ENCODE data around the gene AIG1.

The AIG1 gene

DNA sequence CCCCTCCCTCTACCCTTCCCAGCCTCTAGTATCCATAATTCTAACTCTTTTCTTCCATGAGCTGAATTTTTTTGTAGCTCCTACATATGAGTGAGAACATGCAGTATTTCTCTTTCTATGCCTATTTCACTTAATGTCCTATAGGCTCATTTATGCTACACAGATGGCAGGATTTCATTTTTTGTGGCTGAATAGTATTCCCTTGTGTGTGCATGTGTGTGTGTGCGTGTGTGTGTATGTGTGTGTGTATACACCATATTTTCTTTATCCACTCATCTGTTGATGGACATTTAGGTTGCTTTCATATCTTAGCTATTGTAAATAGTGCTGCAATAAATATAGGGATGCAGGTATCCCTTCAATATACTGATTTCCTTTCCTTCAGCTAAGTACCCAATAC lies 288.8 kb downstream of the AIG1 start:
- no peak for DNase-seq (ENCODE audit: low read depth in 2 of 3, low spot score in 2 of 3)

DNA sequence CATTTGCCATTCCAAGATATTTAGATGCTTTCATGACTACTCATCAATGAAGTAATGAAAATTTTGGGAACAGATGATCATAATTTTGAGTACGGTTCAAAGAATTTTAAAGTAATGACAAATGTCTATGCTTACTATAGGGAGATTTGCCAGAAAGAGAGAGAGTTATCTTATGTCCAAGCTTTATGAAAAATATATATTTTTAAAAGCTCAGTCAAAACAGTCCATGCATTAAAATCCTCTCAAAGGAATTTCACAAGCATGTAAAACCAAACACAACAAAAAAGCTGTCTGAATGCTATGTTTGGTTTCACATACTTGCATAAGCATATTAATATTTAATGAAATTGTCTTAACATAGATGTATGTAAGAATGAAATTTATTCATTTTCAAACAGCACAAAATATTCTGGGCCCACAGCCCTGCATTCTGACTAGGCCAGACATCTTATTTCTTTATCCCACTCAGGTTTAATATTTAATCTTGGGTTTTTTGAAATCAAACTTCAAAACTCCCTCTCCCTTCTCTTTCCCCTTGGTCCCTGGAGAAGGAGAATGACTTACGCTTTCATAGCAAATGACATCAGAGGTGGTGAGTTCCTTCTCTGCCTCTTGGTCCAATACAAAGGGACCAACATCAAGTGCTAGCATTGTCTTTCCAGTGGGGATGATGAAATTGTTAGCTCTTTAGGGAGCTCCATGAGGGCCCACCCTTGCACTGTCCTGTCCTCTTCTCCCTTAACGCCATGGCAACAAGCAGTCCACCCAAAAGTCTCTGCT lies 295.6 kb downstream of the AIG1 start:
- no peak for DNase-seq (ENCODE audit: low read depth in 2 of 3, low spot score in 2 of 3)

DNA sequence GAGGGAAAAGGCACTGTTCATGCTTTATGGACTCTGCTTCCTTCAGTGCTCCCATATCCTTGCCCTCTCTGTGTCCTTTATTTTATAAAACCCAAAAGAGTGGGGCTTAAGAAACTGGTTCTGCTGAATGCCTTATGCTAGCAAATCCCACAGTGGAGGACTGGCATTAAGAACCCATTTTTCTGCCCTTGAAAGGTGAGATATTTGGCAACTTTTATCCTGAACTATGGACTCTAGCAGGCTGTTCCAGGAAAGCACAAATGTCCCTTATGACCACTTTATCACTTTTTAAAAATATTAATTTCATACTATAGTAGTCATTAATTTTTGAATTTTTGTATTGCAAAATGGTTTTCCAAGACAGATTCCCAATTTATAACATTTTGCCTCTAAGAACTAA lies 296.5 kb downstream of the AIG1 start:
- DNase-seq (ENCODE audit: low read depth in 2 of 3, low spot score in 2 of 3), result no peak

DNA sequence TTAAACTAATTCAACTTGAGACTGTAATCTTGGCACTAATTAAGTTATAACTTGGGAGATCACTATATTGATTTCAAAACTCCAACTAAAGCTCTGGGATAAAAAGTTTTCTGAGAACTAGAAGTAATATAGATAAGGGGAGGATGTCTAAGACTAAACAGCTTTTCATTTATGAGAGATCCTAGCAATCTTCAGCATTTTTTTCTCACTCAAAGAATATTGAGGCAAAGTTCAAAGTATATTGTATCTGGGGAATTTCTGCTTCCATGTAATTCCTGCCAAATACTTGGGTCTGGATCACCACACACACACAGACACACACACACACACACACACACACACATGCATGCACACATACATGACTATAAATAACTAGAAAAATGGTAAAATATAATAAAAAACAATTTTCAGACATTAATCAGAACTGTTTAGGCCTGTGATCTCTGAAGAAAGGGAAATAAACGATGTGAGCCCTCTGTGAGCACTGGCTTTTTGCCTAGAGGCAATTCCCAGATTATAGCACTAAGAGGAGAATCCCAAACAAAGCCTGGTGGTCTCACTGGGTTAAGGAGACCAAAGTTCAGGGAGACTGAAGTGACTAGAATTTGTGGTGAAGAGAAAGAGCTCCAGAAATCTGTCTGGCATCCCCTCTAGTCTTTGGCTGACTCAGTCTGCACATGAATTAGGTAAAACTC lies 297.0 kb downstream of the AIG1 start:
- no peak for DNase-seq (ENCODE audit: low read depth in 2 of 3, low spot score in 2 of 3)

DNA sequence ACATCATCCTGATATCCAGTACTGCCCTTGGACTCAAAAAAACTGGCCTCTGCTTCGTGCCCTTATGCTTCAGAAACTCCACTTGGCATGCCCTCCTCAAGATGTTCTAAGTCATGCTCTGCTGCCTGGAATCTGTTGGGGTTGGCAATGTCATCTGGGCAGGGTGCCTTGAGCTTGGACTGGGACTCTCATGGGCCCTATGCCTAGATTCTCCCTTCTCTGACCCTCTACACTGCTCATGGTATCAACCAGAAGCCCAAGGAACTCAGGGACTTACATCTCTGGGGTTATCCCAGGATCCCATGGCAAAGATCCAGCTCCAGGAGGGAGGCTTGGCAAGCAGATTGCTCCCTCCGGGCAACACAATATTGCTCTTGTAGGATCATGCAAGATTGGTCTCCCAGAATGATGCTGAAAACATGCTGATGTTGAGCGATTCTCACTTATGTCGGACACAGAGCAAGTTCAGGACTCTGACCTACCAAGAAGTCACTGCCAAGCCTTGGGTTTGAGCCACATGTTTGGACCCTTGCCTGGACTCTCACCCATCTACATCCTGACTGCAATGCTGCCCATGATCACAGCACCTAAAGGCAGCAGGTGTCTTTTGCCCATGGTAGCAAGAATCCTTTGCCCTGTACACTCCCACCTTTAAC lies 301.0 kb downstream of the AIG1 start:
- DNase-seq (ENCODE audit: low read depth in 2 of 3, low spot score in 2 of 3), result no peak

DNA sequence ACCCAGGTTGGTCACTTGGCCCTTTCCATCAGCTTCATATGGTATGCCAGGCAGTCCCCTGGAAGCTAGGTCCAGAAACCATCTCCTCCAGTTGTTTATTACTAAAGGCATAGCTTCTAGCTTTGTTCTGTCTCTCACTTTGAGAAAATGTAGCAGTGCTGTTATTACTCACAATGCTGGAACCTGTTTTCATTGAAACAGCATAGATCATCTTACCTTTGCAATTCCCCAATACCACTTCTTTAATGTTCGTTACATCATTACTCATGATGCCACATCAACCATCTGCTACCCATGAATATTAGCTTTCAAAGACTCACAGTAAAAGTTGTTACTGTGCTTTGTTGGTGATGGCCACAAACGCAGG lies 301.5 kb downstream of the AIG1 start:
- DNase-seq (ENCODE audit: low read depth in 2 of 3, low spot score in 2 of 3), result no peak

DNA sequence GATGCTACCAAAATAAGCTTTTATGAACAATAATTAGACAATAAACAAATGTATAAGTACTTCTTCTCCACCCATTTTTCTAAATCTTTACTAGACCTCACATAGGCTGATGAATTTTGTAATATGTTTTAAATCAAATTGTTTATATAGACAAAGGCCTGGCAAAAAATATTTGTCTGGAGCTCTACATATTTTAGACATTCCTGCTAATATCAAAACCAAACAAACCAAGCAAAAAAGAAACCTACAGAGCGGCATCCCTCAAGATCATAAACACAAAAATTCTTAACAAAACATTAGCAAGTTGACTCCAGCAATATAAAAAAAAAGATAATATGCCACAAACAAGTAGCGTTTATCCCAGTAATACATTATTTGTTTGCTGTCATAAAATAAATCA lies 302.6 kb downstream of the AIG1 start:
- no peak for DNase-seq (ENCODE audit: low read depth in 2 of 3, low spot score in 2 of 3)

DNA sequence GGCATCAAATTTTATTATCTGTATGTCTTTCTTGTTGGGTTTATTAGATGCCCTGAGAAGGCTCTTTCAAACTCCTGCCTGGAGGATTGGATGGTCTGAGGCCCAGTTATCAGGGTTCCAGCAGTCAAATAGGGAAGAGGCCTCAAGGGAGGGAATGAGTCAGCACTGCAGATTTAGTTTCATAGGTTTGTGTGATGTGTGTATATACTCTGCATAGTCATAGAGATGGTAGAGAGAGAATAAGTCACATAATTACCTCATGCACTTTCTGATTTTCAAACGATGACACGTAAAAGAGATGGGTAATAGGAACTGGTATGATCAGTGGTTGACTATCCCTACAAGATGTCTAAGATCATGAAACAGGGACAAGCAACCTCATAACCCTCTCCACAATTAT lies 307.7 kb downstream of the AIG1 start:
- no peak for DNase-seq (ENCODE audit: low read depth in 2 of 3, low spot score in 2 of 3)

DNA sequence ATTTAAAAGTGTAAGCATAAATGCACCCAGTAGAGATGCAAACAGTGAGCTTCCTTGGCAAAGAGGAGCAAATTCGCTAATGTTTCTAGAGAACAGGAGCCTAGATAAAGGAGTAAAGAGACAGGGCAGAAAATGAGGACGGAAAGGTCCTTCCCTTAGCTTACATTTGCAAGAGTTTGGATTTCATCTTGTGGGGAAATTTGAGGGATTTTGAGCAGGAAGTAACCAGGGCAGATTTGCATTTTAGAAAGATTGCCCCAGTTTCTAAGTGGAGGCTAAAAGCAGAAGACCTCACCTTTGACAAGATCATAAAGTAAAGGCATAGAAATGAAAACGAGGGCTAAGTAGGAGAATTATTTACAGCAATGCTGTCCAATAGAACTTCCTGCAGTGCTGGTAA lies 309.3 kb downstream of the AIG1 start:
- no peak for DNase-seq (ENCODE audit: low read depth in 2 of 3, low spot score in 2 of 3)

DNA sequence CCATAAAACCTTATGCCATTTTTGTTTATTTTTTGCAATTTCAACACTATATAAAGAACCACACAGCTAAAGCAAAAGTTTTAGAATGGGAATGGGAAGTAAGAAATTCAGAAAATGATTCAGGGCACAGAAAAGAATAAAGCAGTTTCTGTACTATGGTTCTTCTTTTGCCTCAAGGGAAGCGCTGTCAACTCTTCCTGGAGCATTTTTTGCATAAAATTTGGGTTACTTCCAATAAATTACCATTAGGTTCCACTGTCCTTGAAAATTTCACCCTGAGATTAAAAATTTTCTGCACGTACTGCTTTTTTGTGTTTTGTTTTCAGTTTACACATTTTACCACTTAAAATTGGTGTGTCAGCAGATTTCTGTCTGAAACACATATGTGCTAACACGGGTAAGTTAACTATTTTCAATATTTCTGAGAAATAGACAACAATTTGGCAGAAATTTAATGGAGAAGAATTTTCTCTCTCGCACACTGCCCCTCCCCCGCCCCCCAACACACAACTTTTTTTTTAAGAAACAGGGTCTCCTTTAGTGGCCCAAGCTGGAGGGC lies 310.2 kb downstream of the AIG1 start:
- DNase-seq (ENCODE audit: low read depth in 2 of 3, low spot score in 2 of 3), result no peak

DNA sequence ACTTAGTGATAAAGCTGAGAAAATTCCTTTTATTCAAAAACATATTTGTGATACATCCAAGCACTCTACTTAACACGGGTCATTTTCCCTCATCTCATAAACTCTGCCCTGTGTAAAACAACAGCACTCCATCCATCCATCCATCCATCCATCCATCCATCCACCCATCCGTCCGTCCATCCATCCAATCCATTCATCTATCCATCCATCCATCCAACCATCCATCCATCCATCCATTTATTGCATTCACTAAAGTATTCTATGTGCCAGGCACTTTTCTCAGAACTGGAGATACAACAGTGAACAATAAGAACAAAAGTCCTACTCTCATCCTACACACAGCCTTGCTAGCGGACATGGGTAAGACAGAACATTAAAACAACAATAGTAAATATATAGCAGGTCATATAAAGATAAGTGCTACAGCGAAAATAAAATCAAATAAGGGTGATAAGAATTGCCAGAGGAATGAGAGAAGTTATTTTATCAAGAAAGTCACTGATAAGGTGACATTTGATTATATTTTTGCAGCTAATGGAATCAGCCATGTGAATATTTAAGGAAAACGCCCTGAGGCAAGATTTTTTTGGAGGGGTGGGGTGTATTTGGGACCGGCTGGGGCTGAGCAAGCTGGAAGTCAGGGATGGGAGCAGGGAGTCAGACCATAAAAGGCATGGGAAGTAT lies 311.7 kb downstream of the AIG1 start:
- DNase-seq (ENCODE audit: low read depth in 2 of 3, low spot score in 2 of 3), result no peak

DNA sequence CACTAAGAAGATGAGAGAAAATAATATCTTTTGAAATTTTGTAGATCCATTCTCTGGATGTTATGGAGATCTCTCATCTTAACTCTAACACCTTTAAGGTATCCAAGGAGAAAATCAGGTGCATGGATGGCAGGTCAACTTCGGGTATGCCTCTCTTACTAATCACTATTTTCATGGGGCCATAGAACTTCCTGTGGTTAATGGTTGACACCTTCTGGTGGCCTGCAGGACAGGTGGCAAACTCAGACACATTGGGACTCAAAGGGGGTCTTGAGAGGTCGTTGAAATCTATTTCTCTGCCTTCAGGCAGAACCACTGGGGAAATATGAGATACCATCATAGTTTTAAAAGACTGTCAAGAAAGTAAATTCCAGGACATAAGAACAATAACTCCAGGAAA lies 313.3 kb downstream of the AIG1 start:
- no peak for DNase-seq (ENCODE audit: low read depth in 2 of 3, low spot score in 2 of 3)

DNA sequence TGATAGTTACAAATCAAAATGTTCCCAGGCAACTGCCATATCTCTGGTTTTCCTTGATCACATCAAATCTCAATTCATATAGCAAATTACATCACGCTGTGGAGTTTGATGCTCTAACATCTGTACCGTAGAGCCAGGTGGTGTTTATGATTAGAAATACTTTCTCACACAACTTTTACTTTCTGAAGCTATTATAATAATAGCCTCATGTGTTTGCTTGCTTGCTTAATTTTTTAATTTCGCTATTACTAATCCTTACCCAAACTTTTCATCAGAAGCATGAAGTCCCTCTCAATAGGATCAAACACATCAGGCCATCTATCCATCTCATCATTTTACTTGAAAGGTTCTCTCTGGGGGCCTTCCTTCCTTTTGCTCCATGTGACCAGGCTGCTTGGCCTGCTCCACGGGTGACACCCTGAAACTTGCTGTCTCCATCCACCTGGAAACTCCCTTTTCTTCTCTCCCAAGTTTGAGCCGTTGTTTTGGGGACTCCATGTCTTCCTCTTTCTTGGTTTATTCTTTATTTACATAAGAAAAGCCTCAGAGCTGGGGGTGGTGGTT lies 314.4 kb downstream of the AIG1 start:
- DNase-seq (ENCODE audit: low read depth in 2 of 3, low spot score in 2 of 3), result no peak

DNA sequence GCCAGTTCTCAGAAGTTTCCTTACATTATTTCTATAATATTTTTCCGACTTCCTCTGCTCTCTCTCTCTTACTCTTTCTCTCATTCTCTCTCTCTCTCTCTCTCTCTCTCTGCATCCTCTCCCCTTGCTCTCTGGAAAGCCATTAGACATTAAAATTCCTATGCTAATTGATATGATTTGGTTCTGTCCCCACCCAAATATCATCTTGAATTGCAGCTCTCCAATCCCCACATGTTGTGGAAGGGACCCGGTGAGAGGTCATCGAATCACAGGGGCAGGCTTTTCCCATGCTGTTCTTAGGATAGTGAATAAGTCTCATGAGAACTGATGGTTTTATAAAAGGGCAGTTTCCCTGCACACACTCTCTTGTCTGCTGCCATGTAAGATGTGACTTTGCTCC lies 315.7 kb downstream of the AIG1 start:
- no peak for DNase-seq (ENCODE audit: low read depth in 2 of 3, low spot score in 2 of 3)

DNA sequence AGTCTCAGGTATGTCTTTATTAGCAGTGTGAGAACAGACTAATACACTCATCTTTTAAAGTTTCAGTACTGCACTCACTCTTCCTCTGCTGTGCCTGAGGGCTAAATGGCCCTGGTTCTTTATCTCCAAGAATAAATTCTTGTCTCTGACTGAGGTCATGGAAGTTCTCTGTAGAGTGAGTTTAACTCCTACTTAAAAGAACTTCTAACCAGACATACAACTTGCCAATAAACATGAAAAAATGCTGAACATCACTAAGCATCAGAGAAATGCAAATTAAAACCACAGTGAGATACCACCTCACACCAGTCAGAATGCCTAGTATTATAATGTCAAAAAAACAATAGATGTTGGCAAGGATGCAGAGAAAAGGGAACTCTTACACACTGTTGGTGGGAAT lies 316.2 kb downstream of the AIG1 start:
- DNase-seq (ENCODE audit: low read depth in 2 of 3, low spot score in 2 of 3), result no peak

DNA sequence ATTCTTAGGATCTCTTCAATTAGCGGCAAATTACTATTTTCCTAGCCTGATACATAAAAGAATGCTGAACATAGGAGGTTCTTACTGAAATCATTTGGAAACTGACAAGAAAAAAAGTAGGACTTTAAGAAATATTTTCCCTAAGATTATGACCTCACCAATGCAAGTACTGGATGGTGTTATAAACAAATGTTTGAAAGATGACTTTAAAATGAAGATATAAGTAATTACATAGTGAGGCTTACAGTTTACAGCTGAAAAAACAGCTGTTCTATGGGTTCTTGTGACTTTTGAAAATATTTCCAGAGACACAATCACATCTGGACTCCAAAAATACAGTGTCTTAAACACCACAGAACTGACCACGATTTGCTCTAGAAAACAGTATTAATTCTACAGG lies 324.9 kb downstream of the AIG1 start:
- DNase-seq (ENCODE audit: low read depth in 2 of 3, low spot score in 2 of 3), result no peak

DNA sequence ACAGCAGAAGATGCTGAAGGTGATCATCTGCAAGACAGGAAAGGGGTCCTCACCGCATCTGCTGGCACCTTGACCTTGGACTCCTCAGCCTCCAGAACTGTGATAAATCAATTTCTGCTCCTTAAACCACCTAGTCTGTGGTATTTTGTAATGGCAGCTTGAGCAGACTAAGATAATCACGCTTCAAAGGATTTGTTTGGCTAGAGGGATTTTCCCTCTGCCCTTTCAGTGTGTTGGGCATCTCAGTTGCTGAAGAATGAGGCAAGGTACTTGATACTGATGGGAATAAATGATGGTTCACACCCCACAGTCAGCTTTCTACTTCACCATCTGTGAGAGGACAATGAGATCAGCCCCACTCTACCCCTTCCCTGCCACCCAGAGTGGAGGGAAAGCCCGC lies 329.6 kb downstream of the AIG1 start:
- no peak for DNase-seq (ENCODE audit: low read depth in 2 of 3, low spot score in 2 of 3)
